Prostate gland (tissue), 2 donors: ENCODE data around the gene TAF4B. TPM values are rescaled to one million over a fixed set of nuclear protein-coding genes. Genes with fewer than 3 reads are reported as not detected.
"Not testable (repeated sequence)": the region's sequence is repeated elsewhere in the genome, so short reads cannot be mapped to it uniquely, and the experiment has no call there.

Source experiments
- DNase-seq: peaks from one replicate; pipeline ENCODE4 v3.0.0-alpha.2; 2019; ENCODE audit warnings: low spot score
- H3K27ac ChIP-seq, 2 donors: fragments of 200-600 bp; sonication (generic); 2 replicates each; pipeline ENCODE4 v1.5.1; 2017 to 2019
- H3K27me3 ChIP-seq: fragments of 200-600 bp; sonication (generic); replicated peaks from 2 replicates; pipeline ENCODE4 v1.5.1; 2019; ENCODE audit not compliant: insufficient read depth
- H3K36me3 ChIP-seq, 2 donors: fragments of 200-600 bp; sonication (generic); 1 replicate in 1 of 2; 2 replicates in 1 of 2; pipeline versions ENCODE4 v1.5.1 to v1.8.1; 2017 to 2019
- H3K4me1 ChIP-seq: fragments of 200-600 bp; sonication (generic); replicated peaks from 2 replicates; pipeline ENCODE4 v1.5.1; 2019
- H3K4me3 ChIP-seq, 2 donors: fragments of 200-600 bp; sonication (generic); 2 replicates each; pipeline ENCODE4 v1.5.1; 2017 to 2019
- H3K9me3 ChIP-seq: fragments of 200-600 bp; sonication (generic); 2 replicates; pipeline ENCODE4 v1.5.1; 2017
- CTCF ChIP-seq, 4 experiments: fragments of 200-600 bp in 2 of 4; fragments of 450-650 bp in 2 of 4; sonication (generic) in 2 of 4; IDR thresholded peaks; 1 replicate in 3 of 4; 2 replicates in 1 of 4; pipeline ENCODE4 v1.5.1; 2016 to 2019; ENCODE audit warnings: antibody characterized with exemption in 4 of 4, mild to moderate bottlenecking in 2 of 4, moderate library complexity in 2 of 4
- POLR2A ChIP-seq: fragments of 450-650 bp; IDR thresholded peaks from one replicate; pipeline ENCODE4 v1.6.1; 2016; ENCODE audit warnings: antibody characterized with exemption, mild to moderate bottlenecking
- POLR2AphosphoS5 ChIP-seq: sonication (generic); formaldehyde crosslinking; IDR thresholded peaks from one replicate; pipeline ENCODE4 v1.6.1; 2017; ENCODE audit warnings: antibody characterized with exemption
- WGBS: methylation state at CpG from one replicate; pipeline ENCODE4 v1.1.5; 2018; 5-methylcytosine and 5-hydroxymethylcytosine counted together
- intact Hi-C: fragments of 100-400 bp; cut with DNase I; formaldehyde crosslinking; loops from one replicate; pipeline ENCODE4 v1.14.2; 2022
- total RNA-seq, 2 donors: library from RNA; depleted of rRNA; stranded (reverse); fragments of >200 nt; gene quantifications; one replicate each; pipeline ENCODE4 v1.1.0, GENCODE V29; 2016

Gene TAF4B
- total RNA-seq, 2 donors from 2014 or later, result 5.3 to 37.3 TPM

DNA sequence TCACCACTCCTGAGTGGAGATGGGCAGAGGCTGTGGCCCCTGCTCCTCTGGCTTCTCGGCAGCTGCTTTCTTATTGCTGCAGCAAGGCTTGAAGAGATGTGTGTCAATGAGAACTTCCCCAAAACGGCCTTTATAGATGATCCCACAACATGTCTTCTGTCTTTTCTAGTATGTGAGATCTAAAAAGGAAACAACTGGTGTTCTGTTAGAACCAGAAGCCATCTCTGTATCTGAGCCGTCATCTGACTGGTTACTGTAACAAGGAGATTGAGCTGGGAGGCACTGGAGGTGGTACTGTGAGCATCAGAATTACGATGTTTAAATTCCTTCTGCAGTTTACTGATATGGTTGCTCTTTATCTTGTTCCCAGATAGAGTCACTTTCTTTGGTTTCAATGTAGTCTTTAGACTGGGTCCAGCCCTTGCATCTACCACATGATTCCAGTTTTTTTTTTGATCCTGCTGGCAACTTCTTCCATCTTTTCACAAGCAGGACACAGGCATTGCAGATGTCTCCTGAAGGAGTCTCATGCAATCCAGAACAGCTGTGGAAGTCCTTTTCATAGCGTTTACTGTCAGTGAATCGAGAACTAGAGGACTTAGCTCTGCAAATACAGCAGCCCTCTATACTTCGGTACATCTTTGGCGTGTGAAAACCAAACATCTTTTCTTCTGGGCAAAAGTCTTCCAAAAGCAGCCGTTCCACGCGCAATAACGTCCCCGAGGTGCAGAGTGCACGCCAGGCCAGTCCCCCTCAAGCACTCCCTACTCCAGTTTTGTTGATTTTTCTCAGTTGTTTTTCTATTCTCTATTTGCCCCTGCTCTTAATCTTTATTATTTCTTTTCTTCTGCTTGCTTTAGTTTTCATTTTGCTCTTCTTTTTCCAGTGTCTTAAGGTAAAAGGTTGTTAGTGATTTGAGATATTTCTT is 29.7 kb downstream of the TAF4B start:
- Histone ChIP-seq H3K27ac (no peak overlapping the region), H3K36me3 (no peaks in the 10 kb centered on the region), H3K9me3 (no peaks in the 10 kb centered on the region), H3K4me3 (no peak overlapping the region), H3K27me3 (no peaks in the 10 kb centered on the region), H3K4me1 (no peaks in the 10 kb centered on the region)
- no peak for DNase-seq
- intact Hi-C loops, result no loop called here
- WGBS, result 64% methylated on average over 14 of the region's 14 CpGs
- TF ChIP-seq POLR2A (no peak), CTCF (IDR thresholded peaks at IDR 0.05) (no peak)

GRCh38 chr18:26258711-26259110 is 32.5 kb downstream of the TAF4B start:
- intact Hi-C loops, result no loop called here
- Histone ChIP-seq H3K27me3 (no peaks in the 10 kb centered on the region), H3K9me3 (no peaks in the 10 kb centered on the region), H3K4me3 (no peak overlapping the region), H3K27ac (no peak overlapping the region), H3K4me1 (no peaks in the 10 kb centered on the region), H3K36me3 (no peaks in the 10 kb centered on the region)
- no peak for DNase-seq
- WGBS, result 98% methylated on average over 3 of the region's 3 CpGs
- no peak for TF ChIP-seq CTCF (IDR thresholded peaks at IDR 0.05)
- no peak for TF ChIP-seq POLR2AphosphoS5
- no peak for TF ChIP-seq POLR2A

- H3K36me3 ChIP-seq, H3K4me3 ChIP-seq, H3K27ac ChIP-seq, H3K4me1 ChIP-seq, H3K9me3 ChIP-seq, H3K27me3 ChIP-seq, intact Hi-C loops, DNase-seq: not testable (repeated sequence)
- WGBS, result 98% methylated on average over 4 of the region's 4 CpGs
These were observed 33.2 kb downstream of the TAF4B start for GRCh38 chr18:26259416-26259815.

- Histone ChIP-seq H3K4me1 (no peaks in the 10 kb centered on the region), H3K27me3 (no peaks in the 10 kb centered on the region), H3K27ac (no peak overlapping the region), H3K36me3 (no peaks in the 10 kb centered on the region), H3K9me3 (no peaks in the 10 kb centered on the region), H3K4me3 (no peak overlapping the region)
- TF ChIP-seq CTCF (IDR thresholded peaks at IDR 0.05) (no peak), POLR2AphosphoS5 (no peak), POLR2A (no peak)
- 91% methylated on average over 4 of the region's 4 CpGs for WGBS
- no peak for DNase-seq
- intact Hi-C loops, result no loop called here
These were observed 35.9 kb downstream of the TAF4B start for GRCh38 chr18:26262156-26262555.

DNA sequence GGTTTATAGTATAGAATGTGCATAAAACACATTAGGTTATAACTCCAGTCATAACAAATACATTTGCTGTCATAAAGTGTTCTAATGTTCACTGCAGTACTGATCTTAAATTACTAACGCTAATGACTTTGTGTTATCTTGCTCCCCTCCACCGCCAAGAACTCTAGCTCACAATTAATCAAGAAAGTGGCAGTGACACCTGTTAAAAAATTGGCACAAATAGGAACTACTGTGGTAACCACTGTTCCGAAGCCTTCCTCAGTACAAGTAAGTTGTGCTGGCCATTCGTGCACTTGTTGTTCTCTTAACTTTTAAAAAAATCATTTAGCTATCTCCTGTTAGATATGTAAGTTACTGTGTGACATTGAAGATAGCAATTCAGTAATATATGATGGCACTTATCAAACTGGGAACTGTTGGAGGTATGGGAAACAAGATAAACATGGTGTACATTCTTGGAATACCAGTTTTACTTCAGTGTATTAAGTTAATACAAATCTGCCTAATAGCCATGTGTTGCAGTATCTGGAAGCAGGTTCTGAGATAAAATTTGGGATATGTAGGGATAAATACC is 41.2 kb downstream of the TAF4B start:
- Histone ChIP-seq H3K27ac (no peak overlapping the region), H3K27me3 (no peaks in the 10 kb centered on the region), H3K4me3 (no peak overlapping the region), H3K4me1 (no peaks in the 10 kb centered on the region), H3K36me3 (no peaks in the 10 kb centered on the region), H3K9me3 (no peaks in the 10 kb centered on the region)
- intact Hi-C loops, result no loop called here
- no peak for TF ChIP-seq CTCF (IDR thresholded peaks at IDR 0.05)
- TF ChIP-seq POLR2A, result no peak
- TF ChIP-seq POLR2AphosphoS5, result no peak
- no peak for DNase-seq
- 82% methylated on average over 4 of the region's 4 CpGs for WGBS
